Neural progenitor cell (in vitro differentiated cells): ENCODE data around the gene SERPINF2.

ENCODE experiments used
- EZH2 ChIP-seq: fragments of 200-600 bp; sonication (generic); IDR thresholded peaks from 2 replicates; pipeline ENCODE4 v1.6.1; 2017; ENCODE audit warnings: antibody characterized with exemption, mild to moderate bottlenecking, moderate library complexity
- EZH2phosphoT487 ChIP-seq: fragments of 200-600 bp; sonication (generic); IDR thresholded peaks from 2 replicates; pipeline ENCODE4 v1.6.1; 2017; ENCODE audit warnings: antibody characterized with exemption
- TF ChIP-seq, protein P1 (sequence below): fragments of 200-600 bp; sonication (generic); IDR thresholded peaks from 2 replicates; pipeline ENCODE4 v1.5.1; 2017; ENCODE audit warnings: antibody characterized with exemption, mild to moderate bottlenecking

DNA sequence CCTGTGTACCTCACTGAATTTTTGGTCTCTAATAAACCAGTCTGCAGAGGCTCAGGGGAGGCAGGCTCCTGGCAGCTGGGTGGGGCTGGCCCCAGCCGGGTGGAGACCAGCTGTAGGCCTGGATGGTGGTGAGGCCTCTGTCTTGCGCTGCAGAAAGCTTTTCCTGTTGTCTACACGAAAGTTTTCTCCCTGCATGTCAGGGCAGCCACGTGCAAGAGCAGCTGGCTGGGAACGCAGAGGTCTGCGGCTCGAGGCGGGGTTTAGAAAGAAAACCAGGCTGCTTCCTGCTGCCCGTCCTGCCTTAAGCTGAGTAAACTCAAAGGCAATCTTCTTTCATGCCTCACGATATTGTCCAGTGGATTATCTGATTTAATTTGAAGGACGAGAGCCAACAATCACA, 21.6 kb downstream of the SERPINF2 start:
- TF ChIP-seq EZH2phosphoT487 (no peak), EZH2 (no peak)
- TF ChIP-seq, protein P1, sequence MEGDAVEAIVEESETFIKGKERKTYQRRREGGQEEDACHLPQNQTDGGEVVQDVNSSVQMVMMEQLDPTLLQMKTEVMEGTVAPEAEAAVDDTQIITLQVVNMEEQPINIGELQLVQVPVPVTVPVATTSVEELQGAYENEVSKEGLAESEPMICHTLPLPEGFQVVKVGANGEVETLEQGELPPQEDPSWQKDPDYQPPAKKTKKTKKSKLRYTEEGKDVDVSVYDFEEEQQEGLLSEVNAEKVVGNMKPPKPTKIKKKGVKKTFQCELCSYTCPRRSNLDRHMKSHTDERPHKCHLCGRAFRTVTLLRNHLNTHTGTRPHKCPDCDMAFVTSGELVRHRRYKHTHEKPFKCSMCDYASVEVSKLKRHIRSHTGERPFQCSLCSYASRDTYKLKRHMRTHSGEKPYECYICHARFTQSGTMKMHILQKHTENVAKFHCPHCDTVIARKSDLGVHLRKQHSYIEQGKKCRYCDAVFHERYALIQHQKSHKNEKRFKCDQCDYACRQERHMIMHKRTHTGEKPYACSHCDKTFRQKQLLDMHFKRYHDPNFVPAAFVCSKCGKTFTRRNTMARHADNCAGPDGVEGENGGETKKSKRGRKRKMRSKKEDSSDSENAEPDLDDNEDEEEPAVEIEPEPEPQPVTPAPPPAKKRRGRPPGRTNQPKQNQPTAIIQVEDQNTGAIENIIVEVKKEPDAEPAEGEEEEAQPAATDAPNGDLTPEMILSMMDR, result no peak
